ENCODE results near the gene PBX1. TPM values are rescaled to one million over a fixed set of nuclear protein-coding genes. Genes with fewer than 3 reads are reported as not detected.

The PBX1 gene
- total RNA-seq, 1 donor from 2014 or later: not detected

DNA sequence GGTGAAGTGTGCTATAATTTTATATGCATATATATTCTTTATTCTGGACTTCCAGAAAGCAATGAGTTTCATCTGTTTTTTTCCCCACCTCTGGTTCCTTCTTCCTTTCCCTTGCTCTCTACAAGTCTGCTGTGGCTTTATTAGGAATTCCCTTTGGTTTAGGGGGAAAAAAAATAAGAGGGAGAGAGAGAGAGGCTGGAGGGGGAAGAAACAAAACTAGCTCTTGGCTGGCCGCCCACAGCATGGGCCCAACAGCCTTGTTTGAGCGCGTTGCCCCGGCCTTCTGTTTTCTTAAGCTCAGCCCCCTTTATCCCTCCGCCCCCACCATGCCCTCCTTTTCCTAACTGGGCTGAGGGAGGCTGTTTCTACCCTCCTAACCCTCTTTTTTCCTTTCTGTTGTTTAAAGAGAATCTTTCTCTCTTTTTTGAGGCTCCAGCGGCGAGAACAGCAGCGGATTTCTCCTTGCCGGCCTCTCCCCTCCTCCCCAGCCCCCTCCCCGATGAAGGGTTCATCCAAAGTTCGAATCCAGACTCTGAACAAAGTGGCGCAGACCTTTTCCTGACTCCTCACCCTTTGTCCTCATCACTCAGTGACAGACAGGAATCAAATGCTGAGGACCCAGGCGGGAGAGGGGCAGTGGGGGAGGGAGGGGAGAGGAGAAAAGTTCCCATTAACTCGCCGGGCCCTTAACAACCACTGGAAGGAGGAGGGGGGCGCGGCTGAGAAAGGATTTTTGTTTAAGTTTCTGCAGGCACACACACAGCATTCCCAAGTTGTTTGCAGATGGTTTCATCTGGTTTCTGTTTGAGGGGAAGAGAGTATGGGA is 29.7 kb downstream of the PBX1 start:
- no peak for DNase-seq (ENCODE audit: low spot score)
- intact Hi-C loops (cut with micrococcal nuclease): no loop called here
- no peak overlapping the region for H3K27ac Mint-ChIP-seq
- H3K27me3 Mint-ChIP-seq (ENCODE audit: low read depth): no peaks in the 10 kb centered on the region
- H3K4me1 Mint-ChIP-seq (ENCODE audit: low read depth): no peaks in the 10 kb centered on the region
- H3K36me3 Mint-ChIP-seq (ENCODE audit: low read depth): no peaks in the 10 kb centered on the region
- H3K4me3 Mint-ChIP-seq (ENCODE audit: low read depth): no peak overlapping the region
- no peaks in the 10 kb centered on the region for H3K9me3 Mint-ChIP-seq

- no peak overlapping the region for H3K27ac Mint-ChIP-seq
- no peaks in the 10 kb centered on the region for H3K27me3 Mint-ChIP-seq (ENCODE audit: low read depth)
- no peaks in the 10 kb centered on the region for H3K4me1 Mint-ChIP-seq (ENCODE audit: low read depth)
- no peaks in the 10 kb centered on the region for H3K9me3 Mint-ChIP-seq
- DNase-seq (ENCODE audit: low spot score): no peak
- H3K36me3 Mint-ChIP-seq (ENCODE audit: low read depth): no peaks in the 10 kb centered on the region
- no peak overlapping the region for H3K4me3 Mint-ChIP-seq (ENCODE audit: low read depth)
- intact Hi-C loops (cut with micrococcal nuclease): no loop called here
Measured at GRCh38 chr1:164589408-164589807, 30.4 kb downstream of the PBX1 start.

DNA sequence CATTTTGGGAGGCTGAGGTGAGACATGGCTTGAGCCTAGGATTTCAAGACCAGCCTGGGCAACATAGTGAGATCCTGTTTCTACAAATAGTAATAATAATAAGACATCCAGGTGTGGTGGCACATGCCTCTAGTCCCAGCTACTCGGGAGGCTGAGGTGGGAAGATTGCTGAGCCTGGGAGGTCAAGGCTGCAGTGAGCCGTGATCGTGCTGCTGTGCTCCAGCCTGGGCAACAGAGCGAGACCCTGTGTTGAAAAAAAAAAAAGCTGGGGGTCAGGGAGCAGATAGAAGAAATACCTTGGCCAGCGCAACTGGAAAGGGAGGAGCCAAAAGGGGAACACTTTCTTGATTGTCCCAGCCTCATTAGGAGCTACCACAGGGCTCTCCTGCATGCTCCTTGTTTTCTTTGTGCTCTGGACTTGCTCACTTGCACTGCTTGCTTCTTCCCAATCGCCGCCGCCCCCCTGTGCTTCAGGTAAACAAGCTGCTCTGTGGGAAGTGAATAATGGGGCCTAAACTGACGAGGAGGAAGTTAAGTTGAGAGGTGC is 31.1 kb downstream of the PBX1 start:
- Mint-ChIP-seq H3K9me3 (no peaks in the 10 kb centered on the region), H3K27me3 (ENCODE audit: low read depth) (no peaks in the 10 kb centered on the region)
- intact Hi-C loops (cut with micrococcal nuclease): no loop called here

DNA sequence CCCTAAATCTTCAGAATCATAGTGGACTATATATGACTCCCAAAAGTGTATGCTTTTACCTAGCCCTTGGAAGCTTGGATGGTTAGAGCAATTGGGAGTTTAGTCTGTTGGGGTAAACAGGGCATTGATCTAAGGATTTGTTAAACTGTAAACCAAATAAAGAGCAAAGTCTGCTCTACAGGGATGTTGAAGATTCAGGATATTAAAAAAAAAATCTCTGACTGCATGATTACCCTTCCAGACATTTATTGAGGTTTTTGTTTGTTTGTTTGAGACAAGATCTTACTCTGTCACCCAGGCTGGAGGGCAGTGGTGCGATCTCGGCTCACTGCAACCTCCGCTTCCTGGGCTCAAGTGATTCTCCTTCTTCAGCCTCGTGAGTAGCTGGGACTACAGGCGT is 31.6 kb downstream of the PBX1 start:
- no peak for DNase-seq (ENCODE audit: low spot score)
- Mint-ChIP-seq H3K4me1 (ENCODE audit: low read depth) (no peaks in the 10 kb centered on the region), H3K4me3 (ENCODE audit: low read depth) (no peak overlapping the region), H3K36me3 (ENCODE audit: low read depth) (no peaks in the 10 kb centered on the region), H3K27me3 (ENCODE audit: low read depth) (no peaks in the 10 kb centered on the region), H3K27ac (no peak overlapping the region), H3K9me3 (no peaks in the 10 kb centered on the region)
- intact Hi-C loops (cut with micrococcal nuclease): no loop called here

More for the DNA sequence above, 31.1 kb downstream of the PBX1 start:
- DNase-seq (ENCODE audit: low spot score): no peak
- no peaks in the 10 kb centered on the region for H3K4me1 Mint-ChIP-seq (ENCODE audit: low read depth)
- H3K4me3 Mint-ChIP-seq (ENCODE audit: low read depth): no peak overlapping the region
- no peak overlapping the region for H3K27ac Mint-ChIP-seq
- H3K36me3 Mint-ChIP-seq (ENCODE audit: low read depth): no peaks in the 10 kb centered on the region

- intact Hi-C loops (cut with micrococcal nuclease): no loop called here
- H3K4me1 Mint-ChIP-seq (ENCODE audit: low read depth): no peaks in the 10 kb centered on the region
- no peak for DNase-seq (ENCODE audit: low spot score)
- H3K36me3 Mint-ChIP-seq (ENCODE audit: low read depth): no peaks in the 10 kb centered on the region
- H3K9me3 Mint-ChIP-seq: no peaks in the 10 kb centered on the region
- H3K27me3 Mint-ChIP-seq (ENCODE audit: low read depth): no peaks in the 10 kb centered on the region
- H3K27ac Mint-ChIP-seq: no peak overlapping the region
- H3K4me3 Mint-ChIP-seq (ENCODE audit: low read depth): no peak overlapping the region
Measured at GRCh38 chr1:164591858-164592257, 32.9 kb downstream of the PBX1 start.

GRCh38 chr1:164592634-164593033 is 33.6 kb downstream of the PBX1 start:
- H3K36me3 Mint-ChIP-seq (ENCODE audit: low read depth): no peaks in the 10 kb centered on the region
- no peak overlapping the region for H3K27ac Mint-ChIP-seq
- intact Hi-C loops (cut with micrococcal nuclease): no loop called here
- no peak for DNase-seq (ENCODE audit: low spot score)
- H3K27me3 Mint-ChIP-seq (ENCODE audit: low read depth): no peaks in the 10 kb centered on the region
- H3K4me3 Mint-ChIP-seq (ENCODE audit: low read depth): no peak overlapping the region
- H3K9me3 Mint-ChIP-seq: no peaks in the 10 kb centered on the region
- H3K4me1 Mint-ChIP-seq (ENCODE audit: low read depth): no peaks in the 10 kb centered on the region

GRCh38 chr1:164595212-164595611 is 36.2 kb downstream of the PBX1 start:
- no peaks in the 10 kb centered on the region for H3K27me3 Mint-ChIP-seq (ENCODE audit: low read depth)
- no peak for DNase-seq (ENCODE audit: low spot score)
- no peaks in the 10 kb centered on the region for H3K36me3 Mint-ChIP-seq (ENCODE audit: low read depth)
- H3K4me1 Mint-ChIP-seq (ENCODE audit: low read depth): no peaks in the 10 kb centered on the region
- H3K27ac Mint-ChIP-seq: no peak overlapping the region
- no peak overlapping the region for H3K4me3 Mint-ChIP-seq (ENCODE audit: low read depth)
- intact Hi-C loops (cut with micrococcal nuclease): no loop called here
- H3K9me3 Mint-ChIP-seq: no peaks in the 10 kb centered on the region

DNA sequence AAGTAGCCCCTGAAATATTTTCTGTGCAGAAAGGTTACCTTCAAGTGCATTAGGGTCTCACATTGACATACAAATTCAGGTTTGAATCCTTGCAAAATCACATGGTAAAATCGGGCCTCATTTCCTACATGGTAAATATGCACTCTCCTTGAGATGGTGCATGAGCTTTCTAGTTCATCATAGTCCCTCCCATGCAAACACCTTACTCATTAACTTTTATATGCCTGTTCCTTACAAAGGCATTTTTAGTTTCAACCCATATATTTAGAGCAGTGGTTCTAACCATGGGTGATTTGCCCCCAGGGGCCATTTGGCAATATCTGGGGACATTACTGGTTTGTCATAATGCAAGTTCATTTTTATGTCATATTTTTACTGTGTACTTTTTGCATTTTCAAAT is 37.2 kb downstream of the PBX1 start:
- H3K4me3 Mint-ChIP-seq (ENCODE audit: low read depth): no peak overlapping the region
- no peaks in the 10 kb centered on the region for H3K9me3 Mint-ChIP-seq
- H3K27me3 Mint-ChIP-seq (ENCODE audit: low read depth): no peaks in the 10 kb centered on the region
- no peaks in the 10 kb centered on the region for H3K4me1 Mint-ChIP-seq (ENCODE audit: low read depth)
- no peaks in the 10 kb centered on the region for H3K36me3 Mint-ChIP-seq (ENCODE audit: low read depth)
- intact Hi-C loops (cut with micrococcal nuclease): no loop called here
- DNase-seq (ENCODE audit: low spot score): no peak
- H3K27ac Mint-ChIP-seq: no peak overlapping the region

- Mint-ChIP-seq H3K36me3 (ENCODE audit: low read depth) (no peaks in the 10 kb centered on the region), H3K4me3 (ENCODE audit: low read depth) (no peak overlapping the region), H3K9me3 (no peaks in the 10 kb centered on the region), H3K27ac (no peak overlapping the region), H3K4me1 (ENCODE audit: low read depth) (no peaks in the 10 kb centered on the region), H3K27me3 (ENCODE audit: low read depth) (no peaks in the 10 kb centered on the region)
- DNase-seq (ENCODE audit: low spot score): no peak
- intact Hi-C loops (cut with micrococcal nuclease): no loop called here
Measured at GRCh38 chr1:164598719-164599118, 39.7 kb downstream of the PBX1 start.

GRCh38 chr1:164599272-164599671 is 40.3 kb downstream of the PBX1 start:
- Mint-ChIP-seq H3K27ac (no peak overlapping the region), H3K4me1 (ENCODE audit: low read depth) (no peaks in the 10 kb centered on the region), H3K27me3 (ENCODE audit: low read depth) (no peaks in the 10 kb centered on the region), H3K9me3 (no peaks in the 10 kb centered on the region), H3K36me3 (ENCODE audit: low read depth) (no peaks in the 10 kb centered on the region), H3K4me3 (ENCODE audit: low read depth) (no peak overlapping the region)
- intact Hi-C loops (cut with micrococcal nuclease): no loop called here
- no peak for DNase-seq (ENCODE audit: low spot score)

- no peaks in the 10 kb centered on the region for H3K9me3 Mint-ChIP-seq
- intact Hi-C loops (cut with micrococcal nuclease): no loop called here
- H3K4me1 Mint-ChIP-seq (ENCODE audit: low read depth): no peaks in the 10 kb centered on the region
- no peaks in the 10 kb centered on the region for H3K27me3 Mint-ChIP-seq (ENCODE audit: low read depth)
- DNase-seq (ENCODE audit: low spot score): no peak
- no peaks in the 10 kb centered on the region for H3K36me3 Mint-ChIP-seq (ENCODE audit: low read depth)
- H3K4me3 Mint-ChIP-seq (ENCODE audit: low read depth): no peak overlapping the region
- H3K27ac Mint-ChIP-seq: no peak overlapping the region
Measured at GRCh38 chr1:164601399-164602100, 42.6 kb downstream of the PBX1 start.

DNA sequence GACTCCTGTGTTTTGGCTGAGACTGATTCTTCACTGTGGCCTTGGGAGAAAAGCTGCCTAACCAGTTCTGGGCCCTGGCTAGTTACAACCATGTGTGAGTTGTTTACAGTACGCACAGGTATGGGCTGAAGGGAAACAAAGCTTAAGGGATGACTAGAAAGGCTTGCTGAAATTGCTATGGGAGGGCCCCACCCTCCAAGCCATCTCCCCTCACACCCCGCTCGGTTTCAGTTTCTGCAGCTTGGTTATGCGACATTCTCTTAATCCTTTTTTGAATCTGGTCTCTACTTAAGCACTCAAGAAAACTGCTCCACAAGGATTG is 43.1 kb downstream of the PBX1 start:
- no peak for DNase-seq (ENCODE audit: low spot score)
- no peaks in the 10 kb centered on the region for H3K36me3 Mint-ChIP-seq (ENCODE audit: low read depth)
- H3K4me1 Mint-ChIP-seq (ENCODE audit: low read depth): no peaks in the 10 kb centered on the region
- H3K9me3 Mint-ChIP-seq: no peaks in the 10 kb centered on the region
- intact Hi-C loops (cut with micrococcal nuclease): no loop called here
- H3K27me3 Mint-ChIP-seq (ENCODE audit: low read depth): no peaks in the 10 kb centered on the region
- no peak overlapping the region for H3K27ac Mint-ChIP-seq
- no peak overlapping the region for H3K4me3 Mint-ChIP-seq (ENCODE audit: low read depth)

DNA sequence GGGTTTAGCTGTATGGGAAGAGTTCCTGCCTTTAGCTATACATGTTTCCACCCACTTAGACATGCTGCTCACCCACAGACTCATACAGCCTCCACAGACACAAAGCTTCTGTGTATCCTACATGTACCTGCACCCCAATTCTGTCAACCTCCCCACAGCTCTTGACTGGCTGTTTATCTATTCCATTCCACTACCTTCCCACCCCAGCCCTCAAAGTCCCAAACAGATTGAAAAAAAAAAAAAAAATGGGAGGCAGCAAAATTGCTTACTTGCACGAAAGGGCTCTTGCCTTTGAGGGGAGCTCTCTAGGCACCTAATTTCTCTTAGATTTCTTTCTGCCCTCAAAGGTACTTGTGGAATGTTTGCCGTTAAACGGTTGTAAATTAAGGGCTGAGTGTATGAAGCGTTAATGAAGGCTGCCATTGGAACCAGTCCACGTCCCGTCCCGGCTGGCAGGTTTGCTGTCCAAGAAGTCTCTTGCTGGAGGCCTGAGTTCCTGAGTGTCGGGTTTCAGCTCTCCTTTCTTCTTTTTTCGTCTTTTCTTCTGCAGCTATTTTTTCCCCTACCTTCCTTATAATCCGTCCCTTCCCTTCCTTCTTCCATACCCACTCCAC is 43.6 kb downstream of the PBX1 start:
- no peaks in the 10 kb centered on the region for H3K9me3 Mint-ChIP-seq
- no peak overlapping the region for H3K4me3 Mint-ChIP-seq (ENCODE audit: low read depth)

More for the DNA sequence above, 43.6 kb downstream of the PBX1 start:
- Mint-ChIP-seq H3K36me3 (ENCODE audit: low read depth) (no peaks in the 10 kb centered on the region), H3K27me3 (ENCODE audit: low read depth) (no peaks in the 10 kb centered on the region), H3K4me1 (ENCODE audit: low read depth) (no peaks in the 10 kb centered on the region), H3K27ac (no peak overlapping the region)
- intact Hi-C loops (cut with micrococcal nuclease): no loop called here
- DNase-seq (ENCODE audit: low spot score): no peak

Measured in activated T-helper 2 cell treated with anti-CD3 and anti-CD28 coated beads, Interferon-gamma antibody, Interleukin-2, Interleukin-4, amounts not matched to agents 10 μg/mL and 5 μg/mL and 100 μg/mL, durations not matched to agents 14 hours and 24 hours and 36 hours (primary cell).